HEK293T (cell line): Measurements from ENCODE around the gene HS1BP3.

Experiments
- BHLHE40 ChIP-seq: fragments of 450-650 bp; IDR thresholded peaks from 2 replicates; pipeline ENCODE4 v1.6.1; 2016; ENCODE audit warnings: mild to moderate bottlenecking, moderate library complexity, borderline replicate concordance
- FOXK2 ChIP-seq: fragments of 450-650 bp; IDR thresholded peaks from 2 replicates; pipeline ENCODE4 v1.6.1; 2016; ENCODE audit warnings: mild to moderate bottlenecking
- FOXM1 ChIP-seq: fragments of 450-650 bp; IDR thresholded peaks from 2 replicates; pipeline ENCODE4 v1.6.1; 2017; ENCODE audit warnings: mild to moderate bottlenecking, borderline replicate concordance
- HDGF ChIP-seq: fragments of 450-650 bp; IDR thresholded peaks from 2 replicates; pipeline ENCODE4 v1.6.1; 2017; ENCODE audit warnings: antibody characterized with exemption, borderline replicate concordance
- L3MBTL2 ChIP-seq: fragments of 450-650 bp; conservative IDR thresholded peaks from 2 replicates; pipeline ENCODE4 v1.6.1; 2016; ENCODE audit warnings: mild to moderate bottlenecking
- NFRKB ChIP-seq: fragments of 450-650 bp; IDR thresholded peaks from 2 replicates; pipeline ENCODE4 v1.6.1; 2016; ENCODE audit warnings: mild to moderate bottlenecking, moderate library complexity
- SP1 ChIP-seq: fragments of 450-650 bp; IDR thresholded peaks from 2 replicates; pipeline ENCODE4 v1.6.1; 2017
- SUZ12 ChIP-seq: fragments of 450-650 bp; IDR thresholded peaks from 2 replicates; pipeline ENCODE4 v1.6.1; 2016; ENCODE audit warnings: mild to moderate bottlenecking
- TARDBP ChIP-seq: fragments of 450-650 bp; IDR thresholded peaks from 2 replicates; pipeline ENCODE4 v1.6.1; 2016

DNA sequence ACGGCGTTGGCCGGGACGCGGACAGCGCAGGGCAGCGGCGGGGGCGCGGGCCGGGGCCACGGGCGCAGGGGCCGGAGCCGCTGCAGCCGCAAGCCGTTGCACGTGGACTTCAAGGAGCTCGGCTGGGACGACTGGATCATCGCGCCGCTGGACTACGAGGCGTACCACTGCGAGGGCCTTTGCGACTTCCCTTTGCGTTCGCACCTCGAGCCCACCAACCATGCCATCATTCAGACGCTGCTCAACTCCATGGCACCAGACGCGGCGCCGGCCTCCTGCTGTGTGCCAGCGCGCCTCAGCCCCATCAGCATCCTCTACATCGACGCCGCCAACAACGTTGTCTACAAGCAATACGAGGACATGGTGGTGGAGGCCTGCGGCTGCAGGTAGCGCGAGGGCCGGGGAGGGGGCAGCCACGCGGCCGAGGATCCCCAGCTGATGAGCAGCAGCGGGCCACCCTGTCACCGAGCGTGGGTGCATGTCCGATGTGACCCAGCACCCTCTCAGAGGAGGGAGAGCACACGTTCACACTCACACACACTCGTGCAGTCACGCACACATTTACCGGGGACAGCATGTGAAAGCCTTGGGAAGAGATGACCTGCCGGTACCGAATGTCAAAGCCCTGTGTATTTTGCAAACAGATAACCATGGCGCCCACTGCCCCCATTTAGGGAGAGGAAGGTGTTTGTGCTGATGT is 20.3 kb upstream of the HS1BP3 start:
- no peak for TF ChIP-seq FOXK2
- no peak for TF ChIP-seq L3MBTL2
- no peak for TF ChIP-seq BHLHE40
- TF ChIP-seq TARDBP: no peak
- TF ChIP-seq HDGF: no peak
- no peak for TF ChIP-seq SP1
- TF ChIP-seq NFRKB: no peak
- TF ChIP-seq SUZ12: no peak
- no peak for TF ChIP-seq FOXM1
